GM19468 (cell line): ENCODE data around the gene GTF3C2.
"Not testable (repeated sequence)": the region's sequence is repeated elsewhere in the genome, so short reads cannot be mapped to it uniquely, and the experiment has no call there.

Experiments
- ATAC-seq: cut with Tn5 transposase; IDR thresholded peaks from one replicate; pipeline ENCODE4 v1.9.1; 2021; ENCODE audit warnings: mild to moderate bottlenecking, moderate library complexity, moderate number of reproducible peaks; ENCODE audit not compliant: unreplicated experiment; ENCODE audit errors: extremely low read depth

The GTF3C2 gene

GRCh38 chr2:27304488-27305240 is 51.9 kb downstream of the GTF3C2 start:
- ATAC-seq = no peak

DNA sequence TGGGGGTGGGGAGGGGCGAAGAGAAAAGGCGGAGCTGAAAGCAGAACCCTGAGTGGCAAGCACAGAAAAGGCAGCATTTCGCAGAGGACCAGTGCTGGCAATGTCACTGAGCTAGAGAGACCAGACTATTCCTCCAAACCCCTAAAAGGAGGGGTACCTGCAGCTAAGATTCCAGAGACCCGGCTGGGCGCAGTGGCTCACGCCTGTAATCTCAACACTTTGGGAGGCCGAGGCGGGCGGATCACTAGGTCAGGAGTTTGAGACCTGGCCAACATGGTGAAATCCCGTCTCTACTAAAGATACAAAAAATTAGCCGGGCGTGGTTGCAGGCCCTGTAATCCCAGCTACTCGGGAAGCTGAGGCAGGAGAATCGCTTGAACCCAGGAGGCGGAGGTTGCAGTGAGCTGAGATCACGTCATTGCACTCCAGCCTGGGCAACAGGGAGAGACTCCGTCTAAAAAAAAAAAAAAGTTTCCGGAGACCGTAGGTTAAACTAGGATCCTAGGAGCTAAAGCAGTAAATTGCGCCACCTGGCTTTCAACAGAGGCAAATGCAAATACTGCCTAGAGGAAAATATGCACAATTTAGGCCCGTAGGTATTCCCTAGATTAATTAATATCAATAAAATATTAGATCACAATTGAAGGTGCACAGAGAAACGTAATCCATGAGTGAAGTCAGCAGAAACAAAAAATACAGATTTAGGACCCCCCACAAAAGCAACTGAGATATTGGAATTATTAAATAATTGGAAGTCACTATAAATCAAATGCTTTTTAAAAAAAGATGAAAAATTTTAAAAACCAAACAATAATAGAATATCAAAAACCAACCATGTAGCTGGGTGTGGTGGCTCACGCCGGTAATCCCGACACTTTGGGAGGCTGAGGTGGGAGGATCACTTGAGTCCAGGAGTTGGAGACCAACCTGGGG is 53.2 kb downstream of the GTF3C2 start:
- ATAC-seq = no peak

DNA sequence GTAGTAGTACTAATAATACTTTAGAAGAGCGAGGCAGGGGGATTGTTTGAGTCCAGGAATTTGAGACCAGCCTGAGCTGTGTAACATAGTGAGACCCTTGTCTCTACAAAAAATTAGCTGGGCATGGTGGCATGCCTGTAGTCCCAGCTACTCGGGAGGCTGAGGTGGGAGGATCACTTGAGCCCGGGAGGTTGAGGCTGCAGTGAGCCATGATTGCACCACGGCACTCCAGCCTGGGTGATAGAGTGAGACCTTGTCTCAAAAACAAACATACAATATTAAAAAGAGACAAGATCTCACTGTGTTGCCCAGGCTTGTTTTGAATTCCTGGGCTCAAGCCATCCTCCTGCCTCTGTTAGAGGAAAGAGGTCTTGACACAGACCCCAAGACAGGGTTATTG is 56.0 kb downstream of the GTF3C2 start:
- ATAC-seq = not testable (repeated sequence)

DNA sequence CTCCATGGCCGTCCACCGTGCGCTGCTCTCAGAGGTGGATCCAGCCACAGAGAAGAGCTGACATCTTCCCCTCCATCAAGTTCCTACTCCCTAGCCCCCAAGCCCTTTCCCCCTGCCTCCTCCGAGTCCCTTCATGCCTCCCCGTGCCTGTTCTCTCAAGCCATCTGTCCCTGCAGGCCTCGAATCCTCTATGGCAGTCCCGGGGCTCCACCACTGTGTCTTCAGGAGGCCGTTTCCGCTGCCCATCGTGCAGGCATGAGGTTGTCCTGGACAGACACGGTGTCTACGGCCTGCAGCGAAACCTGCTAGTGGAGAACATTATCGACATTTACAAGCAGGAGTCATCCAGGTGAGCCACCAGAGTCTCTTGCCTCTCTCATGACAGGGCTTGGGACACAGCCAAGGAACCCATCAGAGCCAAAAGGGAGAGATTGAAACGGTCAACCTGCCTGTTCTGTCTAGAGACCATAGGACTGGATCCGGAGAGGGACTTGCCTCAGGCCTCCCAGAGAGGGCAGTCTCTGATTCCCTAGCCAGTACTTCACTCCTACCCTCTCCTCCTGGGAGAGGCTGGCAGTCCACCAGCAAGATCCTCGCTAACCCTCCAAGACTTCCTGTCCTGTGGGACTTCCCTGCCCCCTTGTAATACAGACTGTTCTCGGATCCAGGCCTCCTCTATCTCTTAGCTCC is 58.0 kb downstream of the GTF3C2 start:
- no peak for ATAC-seq

DNA sequence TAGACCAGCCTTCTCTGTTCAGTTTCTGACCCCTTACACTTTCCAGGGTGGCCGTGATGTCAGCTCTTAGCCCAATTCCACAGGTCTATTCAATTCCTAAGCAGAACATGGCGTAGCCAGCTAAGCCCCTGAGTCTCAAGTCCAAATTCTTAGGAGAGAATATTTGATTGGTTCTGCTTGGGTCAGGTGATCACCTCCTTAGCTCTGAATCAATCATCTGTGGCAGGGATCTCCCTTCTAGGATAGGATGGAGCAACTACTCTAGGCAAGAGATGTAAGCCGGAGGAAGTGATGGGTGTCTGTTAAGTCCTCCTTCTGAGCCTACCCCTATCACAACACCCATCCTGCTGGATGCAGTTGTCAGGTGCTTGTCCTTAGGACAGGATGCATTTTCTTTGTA is 59.4 kb downstream of the GTF3C2 start:
- ATAC-seq = no peak

DNA sequence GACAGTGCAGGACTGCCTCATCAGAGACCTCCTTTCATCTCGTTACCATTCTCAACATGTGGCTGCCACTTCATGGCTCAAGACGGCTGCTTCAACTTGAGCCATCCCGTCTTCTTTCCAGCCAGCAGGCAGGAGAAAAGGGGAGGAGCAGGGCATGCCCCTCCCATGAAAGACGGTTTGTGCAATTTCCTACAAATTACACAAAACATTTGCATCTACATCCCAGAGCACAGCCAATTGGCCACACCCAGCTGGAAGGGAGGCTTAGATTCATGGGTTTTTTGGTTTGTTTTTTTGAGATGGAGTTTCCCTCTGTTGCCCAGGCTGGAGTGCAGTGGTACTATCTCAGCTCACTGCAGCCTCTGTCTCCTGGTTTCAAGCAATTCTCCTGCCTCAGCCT is 60.1 kb downstream of the GTF3C2 start:
- no peak for ATAC-seq

GRCh38 chr2:27294928-27295327 is 61.6 kb downstream of the GTF3C2 start:
- no peak for ATAC-seq

GRCh38 chr2:27291865-27292264 is 64.7 kb downstream of the GTF3C2 start:
- no peak for ATAC-seq

DNA sequence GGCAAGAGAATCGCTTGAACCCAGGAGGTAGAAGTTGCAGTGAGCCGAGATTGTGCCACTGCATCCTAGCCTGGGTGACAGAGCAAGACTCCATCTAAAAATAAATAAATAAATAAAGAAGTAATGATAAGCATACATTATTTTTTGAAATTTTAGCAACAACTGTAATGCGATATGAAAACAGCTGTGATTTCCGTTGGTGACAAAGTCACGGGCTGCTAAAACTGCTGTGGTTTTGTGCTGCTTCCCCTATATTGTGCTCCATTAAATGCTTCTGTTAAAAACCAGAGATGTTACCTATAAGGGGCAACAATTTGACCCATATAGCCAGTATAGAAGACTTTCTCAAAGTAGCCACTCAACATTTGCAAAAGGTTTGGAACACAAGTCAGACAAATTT is 66.0 kb downstream of the GTF3C2 start:
- ATAC-seq = no peak

DNA sequence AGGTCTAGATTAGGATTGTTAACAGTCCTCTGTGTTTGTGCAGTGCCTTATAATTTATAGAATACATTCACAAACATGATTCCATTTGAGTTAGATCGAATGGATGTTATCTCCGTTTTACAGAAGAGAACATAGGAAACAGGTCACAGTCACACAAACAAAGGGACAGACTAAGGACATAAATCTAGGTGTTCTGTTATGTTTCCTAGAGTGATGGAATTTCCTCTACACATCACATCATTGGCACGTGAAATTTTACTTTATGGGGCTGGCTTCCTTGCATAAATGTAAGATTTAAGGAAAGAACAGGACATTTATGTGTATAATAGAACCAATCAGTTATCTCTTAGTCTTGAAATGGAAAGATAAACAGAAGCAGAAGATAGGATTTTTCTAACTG is 68.0 kb downstream of the GTF3C2 start:
- no peak for ATAC-seq

DNA sequence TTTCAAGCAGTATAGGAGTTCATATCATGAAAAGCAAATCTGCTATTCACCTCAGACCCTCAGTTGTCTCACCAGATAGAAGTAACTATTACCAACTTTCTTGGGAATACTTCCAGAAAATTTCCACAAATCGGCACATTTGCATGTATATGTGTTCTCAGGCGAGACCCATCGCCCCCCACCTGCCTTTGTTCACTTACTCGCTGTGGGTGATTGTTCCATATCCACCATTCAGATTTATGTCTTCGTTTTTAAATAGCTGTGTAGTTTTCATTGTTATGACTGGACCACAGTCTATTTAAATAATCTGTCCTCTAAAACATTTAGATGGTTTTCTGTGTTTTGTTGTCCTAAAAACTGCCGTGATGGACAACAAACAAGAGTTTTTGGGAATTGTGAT is 71.1 kb downstream of the GTF3C2 start:
- no peak for ATAC-seq

DNA sequence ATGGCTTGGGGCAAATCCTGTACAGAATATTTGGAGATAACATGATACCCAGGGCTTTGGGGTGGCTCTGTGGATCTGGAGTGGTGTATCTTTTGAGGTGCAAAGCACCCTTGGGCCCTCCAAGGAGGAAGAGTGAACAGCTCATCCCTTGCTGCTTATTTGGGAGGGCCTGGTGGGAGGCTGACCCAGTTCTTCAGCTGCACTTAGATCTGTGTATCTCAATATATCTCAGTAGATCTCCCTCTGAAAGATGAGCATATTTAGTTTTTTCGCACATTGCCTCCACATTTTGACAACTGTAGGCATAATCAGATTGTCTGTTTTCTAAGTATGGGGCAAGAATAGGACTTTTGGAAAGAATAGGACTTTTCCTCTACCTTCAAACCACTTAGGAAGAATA is 71.6 kb downstream of the GTF3C2 start:
- ATAC-seq = no peak

GRCh38 chr2:27282892-27283291 is 73.7 kb downstream of the GTF3C2 start:
- no peak for ATAC-seq

GRCh38 chr2:27281855-27282559 is 74.6 kb downstream of the GTF3C2 start, which contains the start of gene TRIM54:
Gene TRIM54 (plus strand): TSS chr2:27282429. CDS start chr2:27282732, 303 bp downstream.
- no peak for ATAC-seq

DNA sequence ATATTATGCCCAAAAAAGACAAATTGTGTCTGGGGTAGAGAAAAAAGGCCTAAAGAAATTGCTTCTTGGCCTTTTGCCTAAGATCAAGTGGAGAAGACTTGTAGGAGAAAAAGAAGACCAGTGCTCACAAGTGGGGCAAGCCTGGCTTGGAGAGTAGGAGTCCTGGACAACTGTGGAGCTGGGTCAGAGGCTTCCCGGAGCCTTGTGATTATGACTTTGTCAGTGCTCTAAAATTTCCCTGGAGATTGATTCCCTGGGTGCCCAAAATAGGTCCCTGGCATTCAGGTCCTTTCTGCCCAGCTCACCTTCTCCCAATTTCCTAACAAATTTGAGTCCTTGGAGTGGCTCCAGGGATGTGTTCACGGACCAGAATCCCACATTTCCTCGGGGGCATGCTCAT is 75.1 kb downstream of the GTF3C2 start:
- ATAC-seq = no peak

DNA sequence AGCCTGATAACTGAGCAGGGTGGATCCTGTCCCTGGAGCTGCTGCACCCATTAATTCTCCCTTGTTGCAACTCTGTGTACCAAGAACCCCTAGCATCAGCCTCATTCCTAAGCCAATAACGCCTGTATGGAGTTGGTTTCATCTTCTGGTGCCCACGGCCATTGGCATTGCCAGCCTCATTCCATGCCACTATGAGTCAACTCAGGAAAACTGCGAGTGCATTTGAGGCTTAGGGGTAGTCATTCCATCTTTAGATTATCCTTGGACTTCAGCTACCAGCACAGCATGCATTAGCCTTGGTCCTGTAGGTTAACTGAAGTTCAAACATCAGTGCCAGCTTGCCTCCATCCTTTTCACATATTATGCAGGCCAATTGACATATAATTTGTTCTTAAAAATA is 75.7 kb downstream of the GTF3C2 start:
- ATAC-seq = no peak

GRCh38 chr2:27278010-27278409 is 78.6 kb downstream of the GTF3C2 start:
- no peak for ATAC-seq
